ENCODE measurements around the gene IL2RA. TPM values are rescaled to one million over a fixed set of nuclear protein-coding genes. Genes with fewer than 3 reads are reported as not detected.
A peak's percentile ranks its signal among the peaks of the same experiment; 100 is the strongest.
"Not testable (repeated sequence)": the region's sequence is repeated elsewhere in the genome, so short reads cannot be mapped to it uniquely, and the experiment has no call there.

The IL2RA gene
- total RNA-seq, 2 experiments from 2014 or later = 437 to 446 TPM

GRCh38 chr10:6044751-6045313 lies 17.3 kb downstream of the IL2RA start:
- CTCF ChIA-PET = interaction anchor here (1.2 to 3.2 kb wide), 2 partner anchors 14 to 42 kb away, joined by 4 to 18 read pairs; no protein-coding TSS in a partner anchor
- no peak for DNase-seq
- Mint-ChIP-seq H3K36me3 (ENCODE audit: low read depth) (peaks cover 88% of the 10 kb centered on the region), H3K9me3 (no peaks in the 10 kb centered on the region), H3K4me1 (peaks cover 88% of the 10 kb centered on the region), H3K27ac (peak overlapping the region; percentile 85), H3K4me3 (peak overlapping the region; percentile 58), H3K27me3 (no peaks in the 10 kb centered on the region)
- POLR2A ChIA-PET = interaction anchor here (0.7 to 21.0 kb wide), 6 partner anchors 8 to 39 kb away, joined by 3 to 448 read pairs (median 8); partner anchors contain the start of gene IL2RA

GRCh38 chr10:6044060-6044459 lies 18.1 kb downstream of the IL2RA start:
- DNase-seq = peak; percentile 14
- CTCF ChIA-PET = interaction anchor here (1.2 kb wide), 1 partner anchor 14 kb away, joined by 4 read pairs; no protein-coding TSS in a partner anchor

GRCh38 chr10:6043377-6043776 lies 18.8 kb downstream of the IL2RA start:
- H3K27me3 Mint-ChIP-seq, H3K4me3 Mint-ChIP-seq, DNase-seq, CTCF ChIA-PET, H3K9me3 Mint-ChIP-seq: not testable (repeated sequence)
- Mint-ChIP-seq H3K36me3 (ENCODE audit: low read depth) (peaks cover 87% of the 10 kb centered on the region), H3K27ac (peak overlapping the region; percentile 52), H3K4me1 (peaks cover 88% of the 10 kb centered on the region)
- POLR2A ChIA-PET = interaction anchor here (0.9 to 21.0 kb wide), 5 partner anchors 10 to 43 kb away, joined by 3 to 448 read pairs (median 4); no protein-coding TSS in a partner anchor

More at GRCh38 chr10:6044060-6044459, 18.1 kb downstream of the IL2RA start:
- POLR2A ChIA-PET = interaction anchor here (0.7 to 21.0 kb wide), 3 partner anchors 8 to 42 kb away, joined by 3 to 448 read pairs (median 3); no protein-coding TSS in a partner anchor
- Mint-ChIP-seq H3K4me1 (peaks cover 88% of the 10 kb centered on the region), H3K27ac (peak overlapping the region; percentile 85), H3K27me3 (no peaks in the 10 kb centered on the region), H3K9me3 (no peaks in the 10 kb centered on the region), H3K36me3 (ENCODE audit: low read depth) (peaks cover 88% of the 10 kb centered on the region), H3K4me3 (no peak overlapping the region)

- H3K27me3 Mint-ChIP-seq = no peaks in the 10 kb centered on the region
- ChIA-PET CTCF (interaction anchor here (0.9 to 1.4 kb wide), 2 partner anchors 47 to 133 kb away, joined by 3 to 5 read pairs; no protein-coding TSS in a partner anchor), POLR2A (interaction anchor here (0.5 to 6.5 kb wide), 4 partner anchors 11 to 150 kb away, joined by 3 to 90 read pairs (median 4); partner anchors contain the start of gene FBH1)
- H3K36me3 Mint-ChIP-seq (ENCODE audit: low read depth) = peaks cover 89% of the 10 kb centered on the region
- no peaks in the 10 kb centered on the region for H3K9me3 Mint-ChIP-seq
- DNase-seq = no peak
- peaks cover 89% of the 10 kb centered on the region for H3K4me1 Mint-ChIP-seq
- peak overlapping the region; percentile 47 for H3K27ac Mint-ChIP-seq
- H3K4me3 Mint-ChIP-seq = no peak overlapping the region
Observed at GRCh38 chr10:6040205-6040604, 22.0 kb downstream of the IL2RA start.

- DNase-seq = no peak
- Mint-ChIP-seq H3K36me3 (ENCODE audit: low read depth) (peaks cover 87% of the 10 kb centered on the region), H3K27ac (peak overlapping the region; percentile 47), H3K9me3 (no peaks in the 10 kb centered on the region), H3K4me1 (peaks cover 87% of the 10 kb centered on the region), H3K27me3 (no peaks in the 10 kb centered on the region), H3K4me3 (no peak overlapping the region)
- POLR2A ChIA-PET = interaction anchor here (0.5 to 6.5 kb wide), 4 partner anchors 12 to 149 kb away, joined by 3 to 90 read pairs (median 4); partner anchors contain the start of gene FBH1
- CTCF ChIA-PET = interaction anchor here (0.9 to 1.4 kb wide), 2 partner anchors 48 to 133 kb away, joined by 3 to 5 read pairs; no protein-coding TSS in a partner anchor
Observed at GRCh38 chr10:6039711-6040110, 22.5 kb downstream of the IL2RA start.

GRCh38 chr10:6038071-6038631 lies 24.0 kb downstream of the IL2RA start:
- POLR2A ChIA-PET = interaction anchor here (0.5 to 6.5 kb wide), 20 partner anchors 9 to 276 kb away, joined by 3 to 90 read pairs (median 4); partner anchors contain the start of gene GDI2
- Mint-ChIP-seq H3K4me1 (peaks cover 87% of the 10 kb centered on the region), H3K4me3 (no peak overlapping the region)

GRCh38 chr10:6037422-6037821 lies 24.7 kb downstream of the IL2RA start:
- ChIA-PET POLR2A (interaction anchor here (0.5 to 6.5 kb wide), 18 partner anchors 9 to 275 kb away, joined by 3 to 90 read pairs (median 6); partner anchors contain the start of gene GDI2), CTCF (interaction anchor here (0.6 to 2.1 kb wide), 11 partner anchors 13 to 408 kb away, joined by 3 to 17 read pairs (median 3); no protein-coding TSS in a partner anchor)
- peaks cover 84% of the 10 kb centered on the region for H3K36me3 Mint-ChIP-seq (ENCODE audit: low read depth)
- no peak overlapping the region for H3K4me3 Mint-ChIP-seq
- H3K27ac Mint-ChIP-seq = peak overlapping the region; percentile 60
- H3K4me1 Mint-ChIP-seq = peaks cover 84% of the 10 kb centered on the region
- no peaks in the 10 kb centered on the region for H3K27me3 Mint-ChIP-seq
- no peak for DNase-seq
- no peaks in the 10 kb centered on the region for H3K9me3 Mint-ChIP-seq

More at GRCh38 chr10:6038071-6038631, 24.0 kb downstream of the IL2RA start:
- Mint-ChIP-seq H3K27ac (peak overlapping the region; percentile 60), H3K36me3 (ENCODE audit: low read depth) (peaks cover 86% of the 10 kb centered on the region), H3K27me3 (no peaks in the 10 kb centered on the region), H3K9me3 (no peaks in the 10 kb centered on the region)
- DNase-seq = no peak
- CTCF ChIA-PET = interaction anchor here (0.6 to 2.1 kb wide), 11 partner anchors 12 to 408 kb away, joined by 3 to 17 read pairs (median 4); no protein-coding TSS in a partner anchor

- ChIA-PET POLR2A (interaction anchor here (1.5 to 6.5 kb wide), 5 partner anchors 10 to 49 kb away, joined by 9 to 90 read pairs (median 10); no protein-coding TSS in a partner anchor), CTCF (interaction anchor here (0.7 to 2.1 kb wide), 2 partner anchors 50 to 53 kb away, joined by 3 to 17 read pairs; no protein-coding TSS in a partner anchor)
- H3K4me3 Mint-ChIP-seq = no peak overlapping the region
- H3K9me3 Mint-ChIP-seq = no peaks in the 10 kb centered on the region
- peaks cover 85% of the 10 kb centered on the region for H3K4me1 Mint-ChIP-seq
- peak; percentile 17 for DNase-seq
- H3K27ac Mint-ChIP-seq = peak overlapping the region; percentile 44
- peaks cover 84% of the 10 kb centered on the region for H3K36me3 Mint-ChIP-seq (ENCODE audit: low read depth)
- no peaks in the 10 kb centered on the region for H3K27me3 Mint-ChIP-seq
Observed at GRCh38 chr10:6036861-6037321, 25.3 kb downstream of the IL2RA start.

GRCh38 chr10:6035931-6036575 lies 26.1 kb downstream of the IL2RA start:
- Mint-ChIP-seq H3K4me3 (no peak overlapping the region), H3K27ac (peak overlapping the region; percentile 41), H3K36me3 (ENCODE audit: low read depth) (peaks cover 82% of the 10 kb centered on the region), H3K27me3 (no peaks in the 10 kb centered on the region), H3K9me3 (no peaks in the 10 kb centered on the region), H3K4me1 (peaks cover 81% of the 10 kb centered on the region)
- CTCF ChIA-PET = no interaction called here
- POLR2A ChIA-PET = interaction anchor here (0.9 to 6.5 kb wide), 4 partner anchors 11 to 58 kb away, joined by 3 to 90 read pairs (median 10); partner anchors contain the start of gene IL15RA
- DNase-seq = peak; percentile 15

GRCh38 chr10:6035101-6035834 lies 26.9 kb downstream of the IL2RA start:
- peak overlapping the region; percentile 48 for H3K27ac Mint-ChIP-seq
- peaks cover 84% of the 10 kb centered on the region for H3K36me3 Mint-ChIP-seq (ENCODE audit: low read depth)
- DNase-seq = peak; percentile 16
- H3K9me3 Mint-ChIP-seq = peaks cover under 1% of the 10 kb centered on the region
- POLR2A ChIA-PET = interaction anchor here (0.9 kb wide), 1 partner anchor 58 kb away, joined by 3 read pairs; the partner anchor contains the start of gene IL15RA
- CTCF ChIA-PET = no interaction called here
- H3K4me3 Mint-ChIP-seq = no peak overlapping the region
- no peaks in the 10 kb centered on the region for H3K27me3 Mint-ChIP-seq
- H3K4me1 Mint-ChIP-seq = peaks cover 83% of the 10 kb centered on the region

GRCh38 chr10:6034371-6034770 lies 27.8 kb downstream of the IL2RA start:
- no peak for DNase-seq
- Mint-ChIP-seq H3K4me1 (peaks cover 78% of the 10 kb centered on the region), H3K9me3 (peaks cover 4% of the 10 kb centered on the region), H3K36me3 (ENCODE audit: low read depth) (peaks cover 85% of the 10 kb centered on the region), H3K27ac (peak overlapping the region; percentile 48), H3K4me3 (no peak overlapping the region), H3K27me3 (no peaks in the 10 kb centered on the region)
- POLR2A ChIA-PET = interaction anchor here (0.9 to 1.8 kb wide), 4 partner anchors 16 to 23 kb away, joined by 3 to 19 read pairs (median 3); no protein-coding TSS in a partner anchor
- CTCF ChIA-PET = interaction anchor here (0.8 to 1.4 kb wide), 2 partner anchors 49 to 52 kb away, joined by 3 to 16 read pairs; no protein-coding TSS in a partner anchor
